ENCODE results near the gene TSPYL6.

The TSPYL6 gene

DNA sequence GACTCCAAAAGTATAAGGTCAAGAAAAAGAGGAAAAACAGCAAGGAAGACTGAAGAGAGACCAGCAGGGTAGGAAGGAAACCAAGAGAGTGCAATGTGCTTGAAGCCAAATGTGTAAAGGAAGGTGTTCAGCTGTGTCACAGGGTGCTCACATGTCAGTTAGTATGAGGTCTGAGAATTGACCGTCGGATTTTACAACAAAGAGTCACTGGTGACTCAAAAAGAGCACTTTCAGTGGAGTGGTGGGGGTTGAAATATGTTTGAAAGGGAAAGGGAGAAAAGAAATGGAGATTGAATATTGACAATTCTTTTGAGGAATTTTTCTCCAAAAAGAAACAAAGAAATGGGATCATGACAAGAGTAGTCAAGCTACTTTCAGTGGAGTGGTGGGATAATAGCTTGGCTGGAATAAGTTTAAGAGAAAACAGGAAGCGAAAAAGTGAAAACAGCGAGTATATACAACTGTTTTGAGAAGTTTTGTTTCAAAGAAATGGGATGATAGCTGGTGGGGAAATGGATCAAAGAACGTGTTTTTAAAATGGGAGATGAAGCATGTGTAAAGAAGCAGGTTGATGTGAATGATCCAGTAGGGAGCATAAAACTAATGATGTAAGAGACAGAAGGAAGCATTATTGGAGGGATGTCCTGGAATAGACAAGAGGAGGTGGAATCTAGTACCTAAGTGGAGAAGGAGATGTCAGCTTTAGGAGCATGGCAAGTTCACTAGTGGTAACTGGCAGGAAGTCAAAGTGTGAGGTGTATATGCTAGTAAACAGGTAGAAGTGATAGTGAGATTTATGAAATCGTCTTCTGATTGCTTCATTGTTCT lies 3.6 kb upstream of the TSPYL6 start:
- DNase-seq (ENCODE audit: insufficient read length, low spot score) (no peak), FAIRE-seq (peak; percentile 42)

DNA sequence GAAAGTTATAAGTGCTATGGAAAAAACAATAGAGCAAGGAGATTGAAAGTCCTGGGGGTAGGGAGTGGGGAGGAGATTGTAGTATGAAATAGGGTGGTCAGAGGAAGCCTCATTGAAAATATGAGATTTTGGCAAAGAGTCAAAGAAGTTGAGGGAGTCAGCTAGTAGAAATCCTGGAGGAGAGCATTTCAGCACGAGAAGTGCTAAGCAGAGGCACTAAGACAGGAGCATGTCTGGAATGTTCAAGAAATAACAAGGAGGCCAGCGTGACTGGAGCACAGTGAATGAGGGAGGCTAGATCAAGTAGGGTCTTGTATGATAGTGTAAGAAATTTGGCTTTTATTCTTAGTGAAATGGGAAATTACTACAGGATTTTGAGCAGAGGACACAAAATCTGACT lies 2.1 kb upstream of the TSPYL6 start:
- DNase-seq (ENCODE audit: insufficient read length, low spot score) (no peak), FAIRE-seq (no peak)

- DNase-seq (ENCODE audit: insufficient read length, low spot score) (no peak), FAIRE-seq (no peak)
Measured at GRCh38 chr2:54255230-54256090, 569 bp downstream of the TSPYL6 start.

DNA sequence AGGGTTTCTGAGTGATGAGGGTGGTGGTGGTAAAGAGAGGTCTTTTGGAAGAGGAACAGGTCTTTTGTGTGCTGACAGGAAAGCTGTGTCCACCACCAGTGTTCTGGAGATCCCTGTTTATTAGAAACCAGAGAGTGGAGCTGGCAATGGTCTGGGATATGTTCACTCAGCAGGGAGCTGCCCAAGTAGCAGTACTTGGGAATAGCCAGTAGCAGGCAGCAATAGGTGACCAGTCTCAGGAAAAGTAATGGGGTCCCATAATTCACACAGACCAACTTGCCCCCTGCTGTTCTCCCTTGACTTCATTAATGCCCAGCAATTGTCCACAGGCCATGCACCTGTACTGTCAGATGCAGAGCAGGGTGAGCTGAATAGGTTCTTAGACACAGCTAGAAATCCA lies 1.8 kb downstream of the TSPYL6 start:
- no peak for FAIRE-seq
- DNase-seq (ENCODE audit: insufficient read length, low spot score): no peak

DNA sequence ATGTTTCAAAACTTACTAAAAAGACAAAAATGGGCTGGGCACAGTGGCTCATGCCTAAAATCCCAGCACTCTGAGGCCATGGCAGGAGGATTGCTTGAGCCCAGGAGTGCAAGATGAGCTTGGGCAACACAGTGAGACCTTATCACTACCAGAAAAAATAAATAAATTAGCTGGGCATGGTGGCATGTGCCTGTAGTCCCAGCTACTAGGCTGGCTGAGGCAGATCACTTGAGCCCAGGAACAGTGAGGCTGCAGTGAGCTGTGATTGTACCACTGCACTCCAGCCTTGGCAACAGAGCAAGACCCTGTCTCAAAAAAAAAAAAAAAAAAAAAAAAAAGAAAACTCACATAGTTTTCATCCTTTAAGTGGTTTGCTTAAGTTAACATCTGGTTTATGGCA lies 6.4 kb downstream of the TSPYL6 start:
- FAIRE-seq: no peak
- no peak for DNase-seq (ENCODE audit: insufficient read length, low spot score)

GRCh38 chr2:54247115-54247514 lies 8.9 kb downstream of the TSPYL6 start:
- FAIRE-seq: no peak
- DNase-seq (ENCODE audit: insufficient read length, low spot score): no peak

GRCh38 chr2:54240515-54241469 lies 15.2 kb downstream of the TSPYL6 start:
- no peak for FAIRE-seq
- no peak for DNase-seq (ENCODE audit: insufficient read length, low spot score)

DNA sequence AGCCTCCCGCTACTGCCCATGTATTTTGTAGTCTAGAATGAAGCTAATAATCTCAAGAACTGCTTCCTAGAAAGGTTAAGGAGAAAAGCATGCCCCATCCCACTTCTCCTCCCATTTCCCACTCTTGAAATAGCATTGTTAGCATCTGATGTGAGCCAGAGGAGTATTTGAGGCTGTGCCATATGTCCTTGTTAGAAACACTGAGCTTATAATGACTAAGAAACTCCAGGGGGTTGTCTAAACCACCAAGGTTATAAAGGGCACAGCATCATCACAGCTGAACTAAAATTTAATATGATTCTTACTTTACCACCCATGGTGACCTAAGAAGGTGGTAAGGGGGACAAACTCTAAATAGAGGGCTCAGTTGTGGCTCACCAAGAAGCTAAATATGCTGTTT lies 16.6 kb downstream of the TSPYL6 start:
- FAIRE-seq: no peak
- no peak for DNase-seq (ENCODE audit: insufficient read length, low spot score)

GRCh38 chr2:54237428-54237827 lies 18.6 kb downstream of the TSPYL6 start:
- DNase-seq (ENCODE audit: insufficient read length, low spot score) (no peak), FAIRE-seq (no peak)

- DNase-seq (ENCODE audit: insufficient read length, low spot score) (no peak), FAIRE-seq (no peak)
Measured at GRCh38 chr2:54233832-54234649, 22.0 kb downstream of the TSPYL6 start.

- FAIRE-seq (no peak), DNase-seq (ENCODE audit: insufficient read length, low spot score) (no peak)
Measured at GRCh38 chr2:54228945-54229344, 27.1 kb downstream of the TSPYL6 start.

DNA sequence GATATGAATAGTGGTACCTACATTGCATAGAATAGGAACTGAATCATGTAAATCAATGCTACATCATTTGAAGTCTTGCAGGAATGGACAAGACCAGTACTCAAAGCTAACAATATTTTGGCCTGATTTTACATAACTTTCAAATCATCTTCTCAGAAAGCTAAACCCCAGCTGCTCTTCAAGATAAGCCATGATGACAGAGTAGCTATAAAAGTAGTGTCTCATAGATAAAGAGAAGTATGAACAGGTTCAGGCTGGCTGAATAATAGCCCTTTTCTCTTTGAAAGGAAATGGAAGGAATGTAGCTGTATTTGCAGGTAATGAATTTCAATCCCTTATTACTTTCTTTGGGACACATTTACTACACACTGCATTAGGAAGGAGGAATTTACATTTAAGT lies 28.2 kb downstream of the TSPYL6 start:
- no peak for DNase-seq (ENCODE audit: insufficient read length, low spot score)
- peak; percentile 13 for FAIRE-seq

DNA sequence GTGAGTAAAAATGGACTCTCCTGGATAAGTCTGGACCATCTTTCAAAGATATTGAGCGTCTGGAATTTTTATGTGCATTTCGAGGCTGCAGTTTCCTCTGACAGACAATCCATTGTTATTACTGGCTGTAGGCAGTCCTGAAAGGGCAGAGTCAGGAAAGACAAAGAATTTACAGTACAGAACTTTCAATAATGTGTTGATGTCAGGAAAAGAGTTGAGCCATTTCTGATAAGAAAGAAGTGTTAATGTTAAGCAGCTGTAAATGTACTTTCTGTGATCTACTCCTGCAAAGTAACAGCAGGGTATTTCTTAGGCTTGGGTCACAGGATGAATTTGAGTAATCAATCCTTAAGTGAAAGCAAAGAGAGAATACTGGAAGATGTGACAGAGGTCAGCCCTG lies 29.8 kb downstream of the TSPYL6 start:
- FAIRE-seq: no peak
- no peak for DNase-seq (ENCODE audit: insufficient read length, low spot score)

DNA sequence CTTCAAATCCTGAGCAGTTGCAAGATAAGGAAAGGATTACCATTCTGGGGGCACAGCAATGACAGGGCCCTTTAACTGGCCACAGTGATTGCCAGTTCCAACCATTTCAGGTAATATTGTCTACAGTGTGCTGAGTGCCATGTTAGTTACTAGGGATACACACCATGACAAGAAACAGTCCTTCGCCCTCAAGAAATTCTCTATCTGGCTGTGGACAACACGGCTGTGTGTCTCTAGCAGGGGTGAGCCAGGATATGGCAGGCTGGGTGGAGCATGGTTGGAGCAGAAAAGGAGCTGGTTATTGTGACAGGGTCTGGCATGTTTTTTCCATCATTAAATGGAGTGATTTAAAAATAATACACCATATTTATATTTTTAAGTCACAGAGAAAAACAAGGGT lies 31.0 kb downstream of the TSPYL6 start:
- FAIRE-seq (no peak), DNase-seq (ENCODE audit: insufficient read length, low spot score) (no peak)

- FAIRE-seq (no peak), DNase-seq (ENCODE audit: insufficient read length, low spot score) (no peak)
Measured at GRCh38 chr2:54213082-54213481, 42.9 kb downstream of the TSPYL6 start.

DNA sequence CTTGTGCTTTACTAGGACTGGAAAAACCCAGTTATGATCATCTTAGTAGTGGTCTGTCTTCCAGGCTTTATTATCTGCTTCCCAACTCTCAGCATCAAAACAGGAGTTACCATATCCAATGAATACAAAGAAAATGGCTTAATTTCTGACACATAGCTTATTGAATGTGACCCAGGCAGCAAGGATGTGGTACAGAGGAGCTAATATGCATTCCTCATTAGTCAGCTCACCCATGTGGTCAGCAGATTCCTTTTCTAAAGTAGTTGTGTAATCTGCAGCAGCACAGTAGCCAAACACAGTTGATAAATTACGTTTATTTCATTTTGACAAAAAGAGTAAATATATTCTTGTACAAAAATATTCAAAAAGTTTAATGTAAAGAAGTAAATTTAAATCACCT lies 43.6 kb downstream of the TSPYL6 start:
- FAIRE-seq (peak; percentile 86), DNase-seq (ENCODE audit: insufficient read length, low spot score) (peak; percentile 80)

GRCh38 chr2:54209379-54209778 lies 46.6 kb downstream of the TSPYL6 start:
- DNase-seq (ENCODE audit: insufficient read length, low spot score) (no peak), FAIRE-seq (no peak)

DNA sequence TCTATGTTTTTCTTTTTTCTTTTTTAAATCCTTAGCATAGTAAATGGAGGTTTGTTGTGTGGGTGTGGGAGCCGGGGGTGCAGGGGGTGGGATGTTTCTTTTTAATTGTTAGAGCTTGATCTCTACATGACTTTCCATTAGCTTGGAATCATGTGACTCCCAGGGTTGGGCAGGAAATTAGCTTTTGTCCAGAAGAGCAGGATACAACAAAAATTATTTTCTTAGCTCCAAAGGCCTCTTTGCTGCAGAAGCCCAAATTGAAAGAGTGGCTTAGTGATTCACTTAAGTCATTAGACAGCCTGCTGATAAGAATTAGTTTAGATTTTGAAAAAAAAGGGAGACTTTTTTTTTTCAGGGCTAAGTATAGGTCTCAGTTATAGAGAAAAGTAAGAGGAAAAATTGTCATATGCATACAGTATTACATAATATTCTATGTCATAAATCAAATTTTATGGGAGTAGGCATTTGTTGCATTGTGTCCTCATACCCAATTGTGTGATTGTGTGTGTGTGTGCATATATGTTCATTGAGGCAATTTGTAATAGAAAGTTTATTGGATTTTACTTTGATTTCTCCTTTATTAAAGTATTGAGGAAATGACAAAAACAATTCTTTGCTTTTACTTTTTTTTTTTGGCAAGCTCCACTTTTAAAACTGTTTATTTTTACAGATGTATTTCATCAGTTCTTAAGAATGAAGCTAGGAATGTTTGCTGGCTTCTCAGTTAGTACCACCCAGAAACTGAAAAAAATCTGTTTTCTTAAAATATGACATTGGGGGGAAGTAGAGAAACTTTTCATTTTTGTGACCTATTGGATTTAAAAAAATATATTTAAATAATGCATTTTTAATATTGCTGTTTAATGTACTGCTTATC lies 47.4 kb downstream of the TSPYL6 start:
- DNase-seq (ENCODE audit: insufficient read length, low spot score): no peak

GRCh38 chr2:54207666-54208195 lies 48.3 kb downstream of the TSPYL6 start:
- FAIRE-seq (peak; percentile 4), DNase-seq (ENCODE audit: insufficient read length, low spot score) (no peak)

More for the DNA sequence above, 47.4 kb downstream of the TSPYL6 start:
- FAIRE-seq: no peak
